NCI-H524 (cell line): Measurements from ENCODE around the gene CCSER1.

Experiments used
- DNase-seq, 2 experiments: peaks; one replicate each; lab custom pipeline; 2025; lab: John Stamatoyannopoulos, UW

The CCSER1 gene

DNA sequence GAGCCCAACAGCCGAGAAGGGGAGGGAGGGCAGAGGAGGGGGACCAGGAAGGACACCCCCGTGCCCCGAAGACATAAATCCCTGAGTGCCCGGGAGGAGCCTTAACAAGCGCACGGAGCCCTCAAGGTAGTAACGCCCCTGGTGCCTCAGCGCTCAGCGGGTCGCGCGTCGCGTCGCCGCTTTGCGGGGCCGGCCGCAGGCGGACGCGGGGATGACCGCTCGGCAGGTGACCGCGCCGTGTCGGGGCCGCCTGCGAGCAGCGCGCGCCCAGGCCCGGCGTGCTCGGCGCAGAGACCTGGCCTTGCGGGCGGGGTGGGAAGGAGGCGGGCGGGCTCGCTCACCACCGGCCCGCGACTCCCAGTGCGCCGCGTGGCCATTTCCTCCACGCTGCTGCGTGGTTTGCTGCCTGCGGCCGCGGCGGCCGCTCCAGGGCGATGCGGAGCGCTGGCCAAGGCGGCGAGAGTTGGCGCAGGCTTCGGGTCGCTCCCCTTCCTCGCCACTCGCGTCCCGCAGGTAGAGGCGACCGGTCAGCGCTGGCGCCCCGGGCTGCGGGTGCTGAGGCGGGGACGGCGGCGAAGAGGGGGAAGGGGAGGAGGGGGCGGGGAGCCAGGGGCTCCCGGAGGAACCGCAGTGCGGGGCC is 632 bp downstream of the CCSER1 start:
- no peak for DNase-seq

DNA sequence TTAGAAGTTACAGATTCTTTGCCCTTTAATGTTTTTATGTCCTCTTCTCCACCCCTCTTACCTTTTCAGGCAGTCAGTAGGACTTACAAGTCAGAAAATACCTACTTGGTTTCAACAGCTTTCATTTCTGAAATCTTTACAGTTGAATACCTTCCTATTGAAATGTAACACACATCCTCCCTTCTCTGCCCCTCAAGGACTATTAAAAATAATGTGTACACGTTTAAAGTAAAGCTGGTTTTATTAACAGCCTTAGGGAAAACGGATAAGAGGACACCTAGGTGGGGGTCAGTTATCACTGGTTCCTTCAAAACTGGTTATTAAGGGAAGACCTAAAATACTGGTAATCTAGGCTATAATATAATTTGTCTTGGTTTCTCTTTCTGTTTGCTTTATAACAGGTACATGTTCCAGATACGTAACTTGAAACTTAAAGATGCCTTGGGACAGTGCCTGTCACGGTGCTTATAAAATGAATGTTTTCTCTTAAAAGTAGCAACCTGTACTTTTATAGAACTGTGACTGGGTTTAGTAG is 1.8 kb downstream of the CCSER1 start:
- no peak for DNase-seq

DNA sequence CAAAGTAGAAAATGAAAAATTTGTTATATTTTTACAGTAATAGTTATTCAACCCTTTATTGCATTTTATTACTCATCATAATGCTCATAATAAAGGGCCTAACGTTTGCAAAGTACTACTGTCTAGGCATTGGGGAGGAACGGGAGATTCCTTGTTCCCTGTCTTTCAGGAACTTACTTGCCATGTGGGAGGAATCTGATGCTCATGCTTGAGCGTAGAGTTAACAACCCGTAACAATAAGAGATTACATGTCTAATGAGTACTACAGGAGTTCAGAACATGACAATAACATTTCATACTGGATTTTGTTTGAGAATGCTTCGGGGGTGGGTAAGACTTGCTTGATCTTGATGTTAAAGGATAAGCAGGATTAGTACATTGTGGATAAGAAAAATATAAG is 2.9 kb downstream of the CCSER1 start:
- peak in 1 of 2 experiments; percentile 48 for DNase-seq

DNA sequence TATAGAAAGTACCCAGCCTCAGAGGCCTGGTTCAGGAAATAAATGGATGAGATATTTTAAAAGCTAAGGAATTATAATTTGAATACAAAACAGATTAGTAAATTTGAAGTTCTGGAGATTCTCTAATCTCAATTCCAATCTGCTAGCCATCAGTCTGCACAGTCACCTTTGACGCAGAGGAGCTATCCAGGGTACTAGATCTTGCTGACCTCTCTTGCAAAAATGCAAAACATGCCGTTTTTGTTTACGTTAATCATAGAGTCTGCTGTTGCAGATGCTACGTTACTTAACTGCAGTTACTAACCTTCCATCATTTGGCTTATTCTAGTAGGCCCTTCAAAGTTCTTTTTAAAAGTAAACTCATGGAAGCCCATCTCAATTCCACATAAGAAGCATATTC is 10.4 kb downstream of the CCSER1 start:
- no peak for DNase-seq

DNA sequence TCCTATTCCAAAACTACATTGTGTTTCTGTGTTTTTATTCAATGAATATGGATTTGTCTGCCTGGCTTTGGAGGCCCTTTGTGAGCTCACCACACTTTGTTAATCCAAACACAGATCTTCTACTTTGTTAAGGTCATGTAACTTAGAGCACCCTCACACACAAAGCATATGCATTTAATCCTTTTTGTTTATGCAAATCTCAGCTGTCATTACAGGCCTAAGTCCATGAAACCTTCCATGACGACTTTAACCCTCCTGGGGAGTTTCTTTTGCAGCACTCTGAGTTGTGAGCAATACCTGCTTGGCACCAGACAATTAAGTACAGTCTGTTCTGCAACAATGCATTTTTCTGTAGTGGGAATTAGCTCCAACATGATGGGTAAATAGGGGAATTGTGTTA is 14.9 kb downstream of the CCSER1 start:
- peak; percentile 31 to 63 for DNase-seq

DNA sequence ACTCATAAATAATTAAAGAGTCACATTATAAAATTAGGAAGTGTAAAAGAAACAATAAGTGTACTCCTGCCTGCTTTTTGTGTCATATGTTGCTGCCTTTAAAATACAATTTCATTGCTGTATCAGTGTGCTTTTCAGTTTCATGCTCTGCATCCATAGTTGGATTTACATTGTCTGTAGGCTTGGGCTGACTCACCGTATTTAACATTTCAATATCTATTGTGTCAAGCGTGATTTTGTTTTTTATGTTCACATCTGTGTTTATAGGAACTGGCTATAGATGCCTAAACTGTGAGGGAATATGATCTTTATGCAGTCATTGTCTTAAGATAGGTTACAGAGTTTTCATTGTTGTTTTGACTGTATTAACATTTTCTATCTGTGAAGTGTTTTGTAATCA is 18.1 kb downstream of the CCSER1 start:
- no peak for DNase-seq

DNA sequence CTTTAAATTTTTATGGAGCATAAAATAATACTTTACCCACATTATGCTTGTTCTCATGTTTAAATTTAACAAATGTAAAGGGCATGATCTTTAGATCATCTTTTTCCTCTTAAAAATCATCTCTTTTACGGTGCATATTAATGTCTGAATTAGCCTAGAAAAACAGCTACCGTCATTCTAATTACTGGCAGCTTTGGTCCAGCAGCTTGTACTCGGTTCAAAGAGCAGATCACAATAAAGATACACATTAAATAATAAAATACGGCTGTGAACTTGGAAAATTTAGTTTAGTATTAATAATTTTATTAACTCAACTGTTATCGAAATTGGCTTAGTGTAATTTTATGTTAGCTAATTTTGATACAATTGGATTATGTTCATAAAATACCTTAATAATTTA is 19.1 kb downstream of the CCSER1 start:
- no peak for DNase-seq

DNA sequence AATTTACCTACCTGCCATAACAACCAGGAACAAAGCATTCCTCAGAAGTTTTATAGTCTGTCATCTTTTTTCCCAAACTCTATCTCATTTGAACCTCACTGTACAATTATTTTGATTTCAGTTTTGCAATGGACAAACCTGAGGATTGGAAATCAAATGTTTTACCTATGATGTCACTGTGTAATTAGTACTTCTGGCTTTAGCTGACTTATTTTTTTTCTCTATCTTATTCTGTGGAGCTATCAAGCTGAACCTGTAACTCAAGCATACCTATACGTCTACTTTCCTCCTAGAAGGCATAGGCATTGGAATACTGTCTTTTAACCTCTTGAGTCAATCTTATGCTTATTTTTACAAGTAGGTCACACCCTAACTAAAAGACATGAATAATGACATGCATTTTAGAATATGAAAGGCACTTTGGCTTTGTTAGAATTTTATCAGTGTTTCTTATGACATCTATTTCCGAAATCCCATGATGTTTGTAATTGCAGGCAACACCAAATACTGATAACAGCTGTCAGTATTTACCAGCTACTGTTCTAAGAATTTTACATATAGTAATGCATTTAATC is 21.5 kb downstream of the CCSER1 start:
- DNase-seq, result no peak

DNA sequence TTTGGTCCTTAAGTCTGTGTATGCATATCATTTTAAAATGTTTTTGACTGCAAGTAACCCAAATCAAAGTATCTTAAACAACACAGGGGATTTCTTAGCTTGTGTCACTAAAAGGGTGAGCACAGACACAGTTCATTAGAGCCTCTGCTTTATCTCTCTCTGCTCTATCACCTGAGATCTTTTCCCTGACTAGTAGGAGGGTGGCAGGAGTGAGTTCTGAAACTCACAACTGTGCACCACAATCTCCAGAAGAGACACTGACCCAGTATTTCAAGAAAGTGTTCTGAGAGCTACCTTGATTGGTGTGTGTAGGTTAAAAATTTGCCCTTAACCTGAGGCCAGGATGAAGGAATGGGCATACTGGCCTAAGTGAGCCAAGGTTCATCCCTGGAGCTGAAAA is 24.8 kb downstream of the CCSER1 start:
- no peak for DNase-seq

DNA sequence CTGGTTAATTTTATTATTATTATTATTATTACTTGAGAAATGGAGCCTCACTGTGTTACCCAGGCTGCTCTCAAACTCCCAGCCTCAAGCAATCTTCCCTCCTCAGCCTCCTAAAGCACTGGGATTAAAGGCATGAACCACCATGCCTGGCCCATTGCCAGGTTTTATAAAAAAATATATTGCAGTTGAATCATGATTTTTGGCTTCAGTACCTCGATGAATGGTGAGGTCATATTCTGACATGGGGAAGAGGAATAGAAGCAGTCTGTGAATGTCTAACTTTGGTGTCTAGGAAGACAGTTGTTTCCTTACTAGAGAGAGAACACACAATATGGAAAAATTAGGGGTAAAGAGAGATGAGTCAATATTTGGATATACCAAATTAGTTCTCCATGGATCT is 32.0 kb downstream of the CCSER1 start:
- no peak for DNase-seq

DNA sequence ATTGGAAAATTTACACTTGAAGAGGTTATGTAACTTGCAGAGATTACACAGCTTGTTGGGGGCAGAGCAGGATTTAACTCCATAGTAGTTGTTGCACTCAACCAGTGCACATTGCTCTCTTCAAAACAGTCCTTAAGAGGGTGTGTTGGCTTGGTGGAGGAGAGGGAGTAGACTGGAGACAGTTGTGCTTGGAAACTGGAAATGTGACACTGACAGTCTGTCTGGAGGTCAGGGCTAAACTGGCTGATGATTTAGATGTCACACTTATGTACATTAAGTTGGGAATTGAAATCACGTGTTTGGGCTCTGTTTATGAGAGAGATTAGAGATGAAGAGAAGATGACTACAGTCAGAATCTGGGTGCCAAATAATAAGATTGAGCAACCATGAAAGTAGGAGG is 32.9 kb downstream of the CCSER1 start:
- no peak for DNase-seq

DNA sequence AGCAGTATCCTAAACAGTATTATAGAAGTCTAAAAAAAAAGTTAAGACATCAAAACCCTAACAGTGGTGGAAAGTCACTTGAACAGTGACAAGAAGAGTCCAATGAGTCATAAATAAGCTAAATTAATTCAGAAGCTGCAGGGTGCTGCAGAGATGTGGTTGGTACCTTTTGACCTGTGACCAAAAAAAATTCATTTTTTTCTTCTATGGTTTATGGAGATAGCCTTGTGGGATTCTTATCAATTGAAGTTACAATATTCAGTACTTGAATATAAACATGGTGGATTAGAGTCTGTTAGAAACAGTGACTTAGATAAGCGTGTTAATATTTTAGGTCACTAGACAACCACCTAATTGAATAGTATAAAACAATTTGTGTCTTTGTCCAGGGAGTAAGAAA is 35.4 kb downstream of the CCSER1 start:
- DNase-seq, result no peak

DNA sequence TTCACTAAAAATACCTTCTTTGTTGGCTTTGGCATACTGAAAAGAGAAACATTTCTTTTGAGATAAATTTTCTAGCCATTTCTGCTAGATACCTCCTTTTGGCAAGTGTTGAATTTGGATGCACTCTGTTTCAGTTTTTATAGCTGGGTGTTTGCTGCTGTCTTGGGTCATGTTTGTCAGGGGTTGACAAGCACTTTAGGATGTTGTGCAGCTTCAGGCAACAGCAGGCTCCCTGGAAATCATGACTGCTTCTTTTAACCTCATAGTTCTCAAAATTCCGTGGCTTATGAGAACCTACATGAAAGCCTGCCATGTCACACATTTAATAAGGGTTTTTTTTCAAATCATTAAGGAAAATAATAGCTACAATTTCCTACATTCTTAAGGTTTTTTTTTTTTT is 36.7 kb downstream of the CCSER1 start:
- DNase-seq, result no peak

DNA sequence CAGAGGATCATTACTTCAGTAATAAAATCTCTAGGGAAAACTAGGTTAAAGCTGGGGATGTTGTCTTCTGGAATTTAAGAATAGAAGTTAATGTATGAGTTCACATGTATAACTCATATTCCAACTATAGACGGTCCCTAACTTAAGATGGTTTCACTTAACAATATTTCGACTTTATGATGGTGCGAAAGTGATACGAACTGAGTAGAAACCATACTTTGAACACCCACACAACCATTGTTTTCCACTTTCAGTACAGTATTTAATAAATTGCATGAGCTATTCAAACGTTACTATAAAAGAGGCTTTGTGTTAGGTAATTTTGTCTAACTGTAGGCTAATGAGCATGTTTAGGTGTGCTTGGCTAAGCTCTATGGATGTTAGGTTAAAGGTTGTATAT is 38.7 kb downstream of the CCSER1 start:
- DNase-seq, result no peak

DNA sequence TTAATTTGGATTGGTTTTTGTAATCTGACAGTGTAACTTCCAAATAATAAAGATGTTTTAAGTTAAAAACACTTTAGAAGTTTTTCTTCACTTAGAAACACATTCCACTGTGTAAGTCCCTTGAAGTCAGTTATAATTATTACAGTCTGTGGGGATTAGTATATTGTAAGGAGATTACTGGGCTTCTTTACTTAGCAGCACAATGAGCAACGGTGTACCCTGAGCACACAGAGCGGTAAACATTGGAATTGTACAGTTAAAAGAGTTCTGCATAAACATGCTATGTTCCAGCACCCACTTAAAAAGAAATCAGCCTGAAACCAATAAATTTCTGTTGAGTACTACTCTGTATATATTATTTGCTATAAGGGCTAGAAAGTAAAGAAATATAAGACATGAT is 44.3 kb downstream of the CCSER1 start:
- peak in 1 of 2 experiments; percentile 22 for DNase-seq

DNA sequence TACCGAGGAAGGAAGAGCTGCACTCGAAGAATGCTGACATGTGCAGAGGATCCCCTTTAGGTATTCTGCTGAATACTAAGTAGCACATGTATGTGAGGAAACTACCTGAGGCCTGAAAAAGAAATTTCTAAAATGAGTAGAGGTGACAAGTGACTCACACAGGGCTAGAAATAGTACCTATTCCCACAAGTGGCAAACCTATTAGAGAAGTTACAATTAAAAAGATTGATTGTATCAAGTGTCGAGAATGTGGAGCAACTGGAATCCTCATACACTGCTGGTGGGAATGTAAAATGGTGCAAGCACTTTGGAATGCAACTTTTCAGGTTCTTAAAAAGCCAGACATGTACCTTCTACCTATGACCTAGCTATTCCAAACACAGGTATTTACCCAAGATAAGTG is 47.4 kb downstream of the CCSER1 start:
- DNase-seq, result no peak

DNA sequence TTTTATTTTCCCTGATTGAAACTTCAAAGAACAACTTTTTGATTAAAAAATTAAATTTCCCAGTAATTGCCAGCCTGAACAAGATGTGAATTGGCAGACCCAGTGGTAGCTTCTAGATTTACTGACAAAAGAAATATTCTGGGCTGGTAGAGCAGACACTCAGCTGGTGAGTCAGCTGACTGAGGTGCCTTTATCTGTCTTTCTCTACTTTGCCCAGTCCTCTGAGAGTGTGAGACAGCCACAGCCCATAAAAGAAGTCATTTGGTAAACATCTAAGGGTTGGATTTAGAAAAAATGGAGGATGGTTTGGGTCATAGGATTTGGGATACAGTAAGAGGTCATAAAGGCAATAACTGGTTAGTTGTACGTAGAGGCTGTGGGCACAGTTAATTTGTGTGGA is 54.5 kb downstream of the CCSER1 start:
- DNase-seq, result no peak

DNA sequence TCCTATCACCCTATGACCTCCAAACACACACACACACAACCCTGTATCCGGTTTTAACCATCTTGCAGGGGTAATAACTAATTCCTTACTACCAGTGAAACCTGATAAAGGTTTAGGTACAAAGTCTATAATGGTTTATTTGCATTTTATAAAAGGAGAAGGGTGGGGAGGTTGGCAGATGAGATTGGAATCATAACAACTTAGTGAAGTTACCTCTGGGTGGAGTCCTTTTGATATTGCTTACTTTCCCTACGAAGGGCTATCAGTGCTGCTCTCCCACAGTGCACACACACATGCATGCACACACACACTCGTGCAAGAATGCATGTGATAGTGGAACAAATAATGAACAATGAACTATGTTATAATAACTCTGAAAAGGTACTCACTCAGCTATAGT is 56.1 kb downstream of the CCSER1 start:
- no peak for DNase-seq

DNA sequence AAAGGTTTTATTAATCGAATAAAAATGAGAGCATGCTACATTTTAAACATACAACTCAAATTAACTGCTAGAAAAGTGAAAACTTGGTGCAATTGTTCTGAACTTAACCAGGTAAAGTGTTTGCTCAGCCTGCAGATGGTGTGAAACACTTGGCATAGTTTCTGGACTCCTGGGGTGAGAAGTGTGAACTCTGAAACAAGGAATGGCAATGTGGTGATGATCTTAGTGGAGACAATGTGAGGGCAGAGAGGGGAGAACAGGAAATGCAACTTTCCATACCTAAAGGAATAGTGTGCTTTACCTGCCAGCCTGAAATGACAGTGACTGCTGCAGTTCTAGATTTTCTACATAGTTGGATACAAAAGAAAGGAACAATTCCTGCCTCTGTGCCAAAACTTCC is 57.4 kb downstream of the CCSER1 start:
- DNase-seq, result no peak

DNA sequence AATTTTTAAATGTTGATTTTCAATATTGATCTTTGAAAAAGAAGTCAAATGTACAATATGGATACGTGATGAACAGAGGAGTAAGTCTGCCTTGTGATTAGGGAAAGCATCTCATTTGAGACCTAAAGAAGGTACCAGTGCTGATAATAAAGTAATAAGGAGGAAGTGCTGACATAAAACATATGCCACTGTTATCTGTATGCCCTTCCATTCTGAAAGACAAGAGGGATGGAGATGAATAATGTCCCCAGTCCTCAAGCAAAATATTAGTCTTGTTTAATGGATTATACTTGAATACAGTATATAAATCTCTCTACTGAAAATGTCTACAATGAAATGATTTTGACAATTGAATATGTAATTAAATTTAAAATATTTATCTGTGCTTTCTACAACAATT is 58.2 kb downstream of the CCSER1 start:
- DNase-seq, result no peak

DNA sequence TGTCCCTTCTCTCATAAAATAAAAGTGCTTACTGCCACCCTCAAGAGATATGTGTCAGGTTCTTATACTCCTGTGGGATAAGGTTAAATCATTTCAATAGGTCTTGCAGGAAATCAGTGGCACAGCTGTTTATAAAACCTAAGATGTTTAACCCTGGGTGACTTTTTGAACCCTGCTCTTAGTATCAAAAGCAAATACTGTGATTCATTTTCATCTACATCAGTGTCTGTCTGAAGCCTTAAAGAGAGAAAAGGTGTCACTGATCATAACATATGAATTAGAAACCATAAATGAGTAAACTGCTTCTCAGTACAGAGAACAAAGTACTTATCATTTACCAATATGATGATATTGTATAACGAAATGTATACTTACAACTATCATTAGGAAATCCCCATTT is 59.0 kb downstream of the CCSER1 start:
- no peak for DNase-seq

DNA sequence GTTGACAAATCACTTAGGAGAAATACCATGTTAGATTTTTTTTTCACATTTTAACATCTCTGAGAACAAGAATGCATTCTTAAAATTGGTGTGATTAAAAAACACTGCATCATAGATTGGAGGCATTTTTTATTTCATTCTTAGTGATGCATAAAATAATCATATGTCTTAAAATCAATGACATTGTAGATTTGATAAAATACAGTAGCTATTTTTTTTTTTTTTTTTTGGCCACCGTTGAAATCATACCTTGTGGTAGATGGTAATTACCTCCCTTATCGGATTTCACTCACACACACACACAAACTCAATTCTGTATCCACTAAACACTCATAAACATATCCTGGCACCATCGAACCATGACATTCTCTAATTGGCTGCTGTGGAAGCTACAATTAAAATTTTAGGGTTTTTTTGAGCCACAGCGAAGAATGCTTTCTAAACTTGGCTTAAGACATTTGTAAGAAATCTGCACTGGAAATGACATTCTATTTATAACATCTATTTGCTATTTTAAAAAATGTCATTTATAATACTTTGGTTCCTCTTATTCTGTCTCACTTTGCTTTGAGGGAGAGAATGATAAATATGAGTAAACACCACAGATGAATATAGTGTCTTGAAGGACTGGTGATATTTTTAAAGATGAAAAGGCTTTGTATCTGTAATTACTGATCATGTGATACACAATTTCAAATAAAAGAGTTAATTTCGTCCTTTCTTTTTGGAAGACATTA is 60.1 kb downstream of the CCSER1 start:
- DNase-seq, result peak in 1 of 2 experiments; percentile 27

DNA sequence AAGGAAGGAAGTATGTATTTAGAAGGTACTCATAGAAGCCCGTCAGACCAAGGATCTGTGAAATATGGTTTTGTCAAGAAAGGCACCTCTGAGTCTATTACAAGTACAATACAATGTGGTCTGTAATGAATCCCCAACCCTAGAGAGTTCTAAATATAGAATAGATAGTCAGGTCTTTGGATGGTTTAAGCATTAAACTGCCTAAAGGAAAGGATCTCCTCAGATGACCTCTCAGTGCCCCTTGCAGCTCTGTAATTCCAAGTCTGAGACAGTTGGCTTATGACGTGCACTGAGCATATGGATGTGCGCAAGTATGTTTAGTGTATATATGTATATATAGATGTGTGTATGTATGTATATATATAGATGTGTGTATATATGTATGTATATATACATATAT is 62.0 kb downstream of the CCSER1 start:
- peak in 1 of 2 experiments; percentile 5 for DNase-seq
